GM19025 (cell line): ENCODE results near the gene C4orf50.
A peak's percentile ranks its signal among the peaks of the same experiment; 100 is the strongest.
"Not testable (repeated sequence)": the region's sequence is repeated elsewhere in the genome, so short reads cannot be mapped to it uniquely, and the experiment has no call there.

Experiments used
- ATAC-seq: cut with Tn5 transposase; IDR thresholded peaks from one replicate; pipeline ENCODE4 v1.9.1; 2021; ENCODE audit warnings: mild to moderate bottlenecking, low read depth, moderate library complexity; ENCODE audit not compliant: unreplicated experiment

The C4orf50 gene

DNA sequence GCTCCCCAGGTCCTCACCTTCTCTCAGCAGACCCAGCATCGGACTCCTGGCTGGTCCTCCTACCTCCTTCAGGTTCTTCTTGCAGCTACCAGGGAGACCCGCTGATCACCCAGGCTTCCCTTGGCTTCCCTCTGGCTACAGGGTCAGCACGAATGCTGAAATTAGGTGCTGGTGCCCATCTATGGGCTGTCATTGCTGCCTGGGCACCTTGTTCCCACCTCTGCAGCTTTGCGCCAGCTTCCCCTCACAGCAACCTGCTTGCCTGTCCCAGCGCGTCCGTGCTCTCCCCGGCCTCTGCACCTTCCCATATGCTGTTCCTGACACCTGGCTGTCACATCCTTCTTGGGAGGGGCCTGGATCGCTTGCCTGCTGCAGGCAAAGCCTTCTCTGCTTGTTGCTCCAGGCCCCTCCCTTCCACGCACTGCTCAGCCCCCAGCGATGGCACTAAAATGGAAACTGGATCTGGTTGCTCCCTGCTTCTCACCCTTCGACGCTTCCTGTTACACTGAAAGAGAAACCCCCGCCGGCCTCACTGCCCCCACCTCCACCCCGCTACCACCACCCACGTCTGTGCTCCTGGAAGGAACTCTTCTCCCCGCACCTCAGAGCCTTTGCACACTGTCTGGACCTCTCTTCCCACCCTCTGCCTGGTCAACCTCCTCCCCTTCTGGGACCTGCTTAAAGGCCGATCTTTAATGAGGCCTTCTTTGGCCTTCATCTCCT is 22.2 kb downstream of the C4orf50 start:
- ATAC-seq: peak; percentile 45

DNA sequence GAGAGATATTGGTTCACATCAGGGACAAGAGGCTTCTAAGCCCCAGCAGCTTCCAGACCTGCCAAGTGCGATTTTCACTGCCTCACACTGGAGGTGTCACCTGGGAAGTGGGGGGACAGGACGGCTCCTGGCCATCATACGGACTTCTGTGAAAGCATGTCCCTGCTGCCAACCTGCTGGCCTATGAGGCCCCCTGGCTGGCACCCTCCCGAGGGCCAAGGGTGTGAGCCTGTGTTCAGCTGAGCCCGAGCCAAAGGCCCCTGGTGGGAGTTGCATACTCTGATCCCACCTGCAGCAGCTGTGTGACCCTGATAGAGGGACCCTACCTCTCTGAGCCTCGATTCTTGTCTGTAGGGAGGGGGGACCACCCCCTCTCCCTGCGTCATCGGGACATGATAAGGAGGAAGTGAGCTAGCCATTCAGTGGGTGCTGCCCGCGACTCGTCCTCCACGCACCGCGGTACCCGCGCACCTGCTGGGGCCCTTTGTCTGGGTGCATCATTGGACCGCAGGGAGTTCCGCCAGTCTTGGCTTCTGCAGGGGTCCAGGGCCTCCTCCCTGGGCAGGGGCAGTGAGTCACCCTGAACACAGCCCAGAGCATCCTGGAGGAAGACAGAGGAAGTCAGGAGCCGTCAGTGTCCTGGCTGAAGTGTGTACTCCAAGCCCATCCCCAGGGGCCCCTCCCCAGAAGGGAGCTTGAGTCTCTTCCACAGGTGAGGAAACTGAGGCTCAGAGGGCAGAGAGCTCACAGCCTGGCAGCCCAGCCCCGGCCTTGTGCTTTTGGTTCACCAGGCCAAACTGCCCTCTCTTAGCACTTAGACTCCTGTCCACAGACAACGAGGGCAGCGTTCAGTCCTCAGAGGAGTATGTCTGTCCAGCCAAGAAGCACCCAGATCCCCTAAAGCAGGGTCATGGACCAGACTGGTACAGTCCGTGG is 24.1 kb downstream of the C4orf50 start:
- no peak for ATAC-seq

GRCh38 chr4:5993346-5993745 is 24.9 kb downstream of the C4orf50 start:
- ATAC-seq: not testable (repeated sequence)

DNA sequence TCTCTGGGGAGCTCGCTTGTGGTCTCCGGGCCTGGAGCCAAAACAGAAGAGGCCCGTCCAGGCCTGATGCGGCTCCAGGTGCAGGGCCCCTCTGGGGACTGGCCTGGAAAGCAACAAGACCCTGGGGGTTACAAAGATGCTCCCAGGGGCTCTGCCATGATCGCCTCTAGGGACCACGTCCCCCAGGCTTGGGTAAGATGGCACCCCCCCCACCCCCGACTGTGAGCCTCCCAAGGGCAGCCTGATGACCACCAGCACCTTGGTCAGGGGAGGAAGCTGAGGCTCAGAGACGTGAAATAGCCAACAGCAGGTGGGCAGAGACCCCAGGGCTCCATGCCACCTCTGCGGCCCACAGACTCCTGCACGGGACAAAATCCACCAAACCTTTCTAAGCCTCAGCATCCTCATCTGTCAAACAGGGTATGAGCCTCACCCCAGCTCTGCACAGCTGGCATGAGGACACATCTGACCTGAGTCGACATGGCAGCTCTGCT is 25.4 kb downstream of the C4orf50 start:
- ATAC-seq: peak; percentile 50

- no peak for ATAC-seq
Observed at GRCh38 chr4:5992171-5992827, 25.9 kb downstream of the C4orf50 start.

GRCh38 chr4:5991405-5991804 is 26.8 kb downstream of the C4orf50 start:
- ATAC-seq: no peak

GRCh38 chr4:5990446-5991160 is 27.6 kb downstream of the C4orf50 start:
- no peak for ATAC-seq

GRCh38 chr4:5989236-5990225 is 28.7 kb downstream of the C4orf50 start:
- no peak for ATAC-seq

- ATAC-seq: no peak
Observed at GRCh38 chr4:5988086-5988845, 30.0 kb downstream of the C4orf50 start.

DNA sequence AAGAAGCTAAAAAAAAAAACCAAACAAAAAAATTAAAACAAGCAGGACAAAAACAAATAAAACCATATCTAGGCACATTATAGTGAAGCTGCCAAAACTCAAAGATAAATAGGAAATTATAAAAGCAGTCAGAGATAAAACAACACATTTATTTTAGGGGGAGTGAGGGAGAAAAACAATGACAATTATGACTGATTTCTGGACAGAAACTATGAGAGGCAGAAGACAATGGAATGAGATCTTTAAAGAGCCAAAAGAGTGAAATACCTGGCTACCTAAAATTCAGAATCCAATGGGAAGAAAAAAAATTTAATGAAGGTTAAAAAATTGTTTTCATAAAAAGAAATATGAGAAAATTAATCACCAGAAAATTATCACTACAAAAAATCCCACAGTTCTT is 33.4 kb downstream of the C4orf50 start:
- no peak for ATAC-seq

GRCh38 chr4:5982156-5982973 is 35.9 kb downstream of the C4orf50 start:
- no peak for ATAC-seq

DNA sequence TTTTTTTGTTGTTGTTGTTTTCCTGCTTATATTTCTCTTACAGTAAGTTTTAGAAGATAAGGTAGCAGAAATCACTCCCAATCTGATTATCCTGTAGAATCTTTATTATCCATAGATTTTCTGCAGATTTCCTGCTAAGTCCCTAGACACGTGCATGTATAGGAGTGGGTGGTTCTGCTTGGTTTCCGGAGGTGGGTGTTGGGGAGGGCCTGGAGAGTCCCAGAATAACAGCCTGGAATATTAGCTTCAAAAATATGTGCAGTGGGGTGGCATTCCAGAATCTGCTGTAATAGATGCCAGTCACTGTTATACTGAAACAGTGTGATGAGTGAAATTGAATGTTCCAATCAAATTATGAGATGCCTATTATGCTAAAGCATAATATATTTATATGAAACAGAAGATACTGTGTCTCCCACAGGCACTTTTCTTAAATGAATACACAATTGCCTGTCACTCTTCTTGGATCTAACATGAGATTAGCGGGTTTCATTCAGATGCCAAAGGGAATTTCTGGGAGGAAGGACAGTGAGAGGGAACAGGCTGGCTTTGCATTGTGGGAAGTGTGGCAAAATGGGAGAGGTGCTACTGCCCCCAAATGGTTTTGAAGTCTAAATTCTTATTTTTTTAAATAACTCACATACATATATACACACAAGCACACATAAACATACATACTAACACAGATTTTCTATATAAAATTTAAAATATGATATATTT is 37.6 kb downstream of the C4orf50 start:
- ATAC-seq: no peak

DNA sequence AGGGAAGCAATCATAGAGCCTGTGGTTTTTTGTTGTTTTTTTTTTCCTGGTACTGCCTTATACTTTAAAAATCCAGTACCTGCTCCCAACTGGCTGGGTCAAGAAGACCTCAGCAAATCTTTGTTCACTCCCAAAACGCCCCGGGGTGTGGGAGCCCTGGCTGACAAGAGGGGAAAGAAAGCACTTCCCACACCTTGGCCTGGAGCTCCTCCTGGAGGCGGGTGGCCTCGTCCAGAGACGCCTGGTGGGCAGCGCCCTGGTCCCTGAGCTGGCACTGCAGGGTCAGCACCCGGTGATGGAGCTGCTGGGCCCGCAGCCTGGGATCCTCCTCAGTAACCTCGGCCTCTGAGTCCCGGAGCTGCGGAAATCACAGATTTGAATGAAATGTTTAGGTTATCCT is 38.2 kb downstream of the C4orf50 start:
- no peak for ATAC-seq

DNA sequence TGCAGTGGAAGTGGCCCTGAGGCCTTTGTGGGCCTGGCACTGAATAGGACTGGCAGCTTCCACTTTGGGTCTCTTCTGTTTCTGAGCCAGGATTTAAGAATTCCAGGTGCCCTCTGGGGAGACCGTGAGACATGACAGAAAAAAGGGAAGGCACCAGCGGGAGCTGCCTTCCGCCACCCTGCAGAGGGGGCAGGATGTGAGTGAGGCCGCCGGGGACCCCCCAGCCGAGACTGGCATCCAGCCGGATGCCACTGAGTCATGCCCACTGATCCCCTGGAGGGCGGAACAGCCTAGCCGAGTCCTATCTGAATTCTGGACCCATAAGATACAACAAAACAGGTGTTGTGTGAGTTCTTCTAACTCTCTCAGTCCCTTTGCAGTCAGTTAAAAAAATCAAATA is 41.3 kb downstream of the C4orf50 start:
- no peak for ATAC-seq

DNA sequence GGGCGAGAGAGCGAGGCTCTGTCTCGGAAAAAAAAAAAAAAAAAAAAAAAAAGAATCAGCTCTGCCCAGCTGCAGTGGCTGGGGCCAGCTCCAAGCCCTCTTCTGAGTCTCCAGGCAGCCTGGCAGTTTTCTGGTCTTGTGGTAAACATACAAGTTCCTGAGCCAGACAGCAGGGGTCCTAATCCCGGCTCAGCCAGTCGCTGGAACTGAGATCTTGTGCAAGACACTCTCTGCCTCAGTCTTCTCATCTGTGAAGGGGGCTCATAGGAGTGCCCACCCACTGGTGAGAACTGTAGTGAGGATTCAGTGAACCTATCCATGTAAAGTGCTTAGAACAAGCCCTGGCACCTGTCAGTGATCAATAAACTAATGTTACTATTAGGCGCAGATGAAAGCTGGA is 41.8 kb downstream of the C4orf50 start:
- no peak for ATAC-seq

- no peak for ATAC-seq
Observed at GRCh38 chr4:5974321-5974720, 43.9 kb downstream of the C4orf50 start.
